H1 (cell line): ENCODE data around the gene TFDP1. TPM values are rescaled to one million over a fixed set of nuclear protein-coding genes. Genes with fewer than 3 reads are reported as not detected.

Source experiments
- EP300 ChIP-seq, 2 experiments: IDR thresholded peaks; 1 replicate in 1 of 2; 2 replicates in 1 of 2; pipeline ENCODE4 v1.6.1; 2011 to 2012; ENCODE audit warnings: low read depth in 2 of 2, low read length in 2 of 2, mild to moderate bottlenecking in 2 of 2, borderline replicate concordance in 1 of 2, inconsistent platforms in 1 of 2, moderate library complexity in 1 of 2
- PHF8 ChIP-seq: fragments of 200-600 bp; sonication (generic); conservative IDR thresholded peaks from 2 replicates; pipeline ENCODE4 v1.7.1; 2012; ENCODE audit warnings: low read depth, mild to moderate bottlenecking, inconsistent platforms, low read length, moderate library complexity
- SIN3A ChIP-seq, 2 experiments: IDR thresholded peaks in 1 of 2; conservative IDR thresholded peaks in 1 of 2; 2 replicates each; pipeline ENCODE4 v1.6.1; 2011 to 2012; ENCODE audit warnings: low read length in 2 of 2, improper control_type of control experiment in 1 of 2, low read depth in 1 of 2, mild to moderate bottlenecking in 1 of 2
- polyA plus RNA-seq, 7 experiments: library from polyadenylated mRNA; depleted of rRNA in 3 of 7; stranded (reverse) in 5 of 7; unstranded in 2 of 7; fragments of >200 nt in 5 of 7; fragments of 200-250 nt in 2 of 7; gene quantifications; 1 replicate in 5 of 7; 2 replicates in 1 of 7; 4 replicates in 1 of 7; pipeline versions ENCODE4 v1.2.1 to v1.2.3, GENCODE V29; 2011 to 2013; ENCODE audit warnings: missing spikeins in 2 of 7, mixed read lengths in 2 of 7
- total RNA-seq: library from RNA; stranded (reverse); fragmentation: NEBNext Ultra II Directional; extraction: Animal tissue kit (Norgen Biotek cat#: 25700); gene quantifications from 2 replicates; pipeline ENCODE4 v1.2.1, GENCODE V29; 2021

Gene TFDP1
- total and polyA plus RNA-seq, 2 of the 8 experiments (the other 6 are each of a cell fraction or from before 2014, with no cell fraction given) = 43.6 to 81.9 TPM

DNA sequence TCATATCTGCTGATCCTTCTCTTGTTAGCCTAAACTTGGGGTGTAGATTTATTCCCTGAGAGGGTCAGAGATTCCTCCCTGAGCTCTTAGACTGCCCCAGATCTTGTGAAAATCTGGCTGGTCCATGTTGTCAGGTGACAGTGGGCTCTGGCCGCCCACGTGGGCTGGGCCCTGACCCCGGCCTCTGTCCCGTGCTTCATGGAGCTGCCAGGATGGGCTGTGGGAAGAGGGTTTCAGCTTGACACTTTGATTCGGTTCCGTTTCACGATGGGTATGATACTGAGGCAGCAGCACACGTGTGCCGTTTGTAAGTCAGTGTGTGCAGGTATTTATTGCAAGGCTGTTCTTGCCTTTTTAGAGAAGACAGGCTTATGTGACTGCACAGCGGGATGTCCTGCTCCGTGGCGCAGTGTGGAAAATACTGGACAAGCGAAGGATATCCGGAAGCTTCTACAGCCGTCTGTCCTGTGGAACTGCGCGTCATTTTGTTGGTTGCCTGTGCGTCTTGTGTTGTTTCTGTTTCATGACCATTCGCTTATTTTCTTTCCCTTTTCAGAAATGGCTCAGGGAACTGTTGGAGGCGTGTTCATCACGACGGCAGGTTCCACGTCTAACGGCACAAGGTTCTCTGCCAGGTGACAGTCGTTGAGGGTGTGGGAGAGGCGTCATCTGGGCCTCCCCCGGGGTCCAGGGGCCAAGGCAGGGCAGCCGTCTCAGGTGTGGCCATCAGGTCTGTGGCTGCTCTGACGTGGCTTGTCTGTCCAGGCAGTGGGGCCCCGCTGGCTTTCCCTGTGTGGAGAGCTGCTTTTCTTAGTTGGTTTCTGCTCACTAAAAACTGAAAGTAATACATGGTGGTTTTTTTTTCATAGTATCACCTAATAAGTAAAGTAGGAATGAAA is 53.0 kb downstream of the TFDP1 start (continued):
- TF ChIP-seq EP300 (IDR thresholded peaks at IDR 0.05; ENCODE audit: borderline replicate concordance in 1 of 2, low read depth in 2 of 2, low read length in 2 of 2) (no peak), PHF8 (no peak), SIN3A (conservative IDR thresholded peaks at IDR 0.05 in 1 of 2, IDR thresholded peaks at IDR 0.05 in 1 of 2; ENCODE audit: low read depth in 1 of 2, low read length in 2 of 2) (no peak)
- TF ChIP-seq, all 59 proteins: peak for 0
